ENCODE results near the gene RANBP10. TPM values are rescaled to one million over a fixed set of nuclear protein-coding genes. Genes with fewer than 3 reads are reported as not detected.

Gene RANBP10
- total RNA-seq, 1 experiment from 2014 or later: 15.6 TPM

GRCh38 chr16:67676939-67677338, 129.4 kb downstream of the RANBP10 start:
- Histone ChIP-seq H3K23ac (ENCODE audit: insufficient read length, low read depth, low read length) (no peak overlapping the region), H2BK12ac (ENCODE audit: insufficient read length, low read depth, low read length) (no peak overlapping the region), H3K4me2 (ENCODE audit: insufficient read depth, insufficient read length, low read length) (no peak overlapping the region), H3K27me3 (ENCODE audit: insufficient read depth, low read length) (no peaks in the 10 kb centered on the region), H3K9me3 (ENCODE audit: control insufficient read depth, low read depth, low read length) (no peaks in the 10 kb centered on the region), H3K14ac (ENCODE audit: insufficient read depth, low read length) (no peak overlapping the region), H2BK20ac (ENCODE audit: low read depth, low read length, poor library complexity, severe bottlenecking) (no peak overlapping the region), H2AK5ac (ENCODE audit: insufficient read length, low read length) (no peak overlapping the region), H3K79me1 (ENCODE audit: insufficient read depth, low read depth, low read length, poor library complexity, severe bottlenecking) (no peaks in the 10 kb centered on the region), H3K9ac (ENCODE audit: extremely low read depth, insufficient read length, low read length) (no peak overlapping the region), H2BK15ac (ENCODE audit: low read depth, low read length) (no peak overlapping the region), H2BK120ac (ENCODE audit: low read depth, low read length, poor library complexity, severe bottlenecking) (no peak overlapping the region), H3K27ac (ENCODE audit: insufficient read length, low read depth, low read length) (no peak overlapping the region), H4K91ac (ENCODE audit: insufficient read length, low read depth, low read length) (no peak overlapping the region), H4K5ac (ENCODE audit: insufficient read length, low read depth, low read length) (no peak overlapping the region), H4K8ac (replicated peaks; ENCODE audit: insufficient read length, low read depth, low read length) (no peak overlapping the region), H3T11ph (ENCODE audit: low read length) (no peak overlapping the region), H3K23me2 (ENCODE audit: insufficient read length, low read depth, low read length, poor library complexity, severe bottlenecking) (no peaks in the 10 kb centered on the region), H2BK5ac (ENCODE audit: insufficient read length, low read length) (no peak overlapping the region), H3K4me1 (ENCODE audit: insufficient read depth, low read length) (no peaks in the 10 kb centered on the region), H3K56ac (ENCODE audit: insufficient read length, low read depth, low read length) (no peak overlapping the region), H4K20me1 (ENCODE audit: control insufficient read depth, insufficient read depth, insufficient read length) (peaks cover 3% of the 10 kb centered on the region), H3K18ac (ENCODE audit: insufficient read length, low read depth, low read length) (no peak overlapping the region), H2AFZ (ENCODE audit: low read length) (no peak overlapping the region), H3K4ac (ENCODE audit: low read depth, low read length) (no peak overlapping the region), H3K79me2 (ENCODE audit: insufficient read depth, low read length) (no peaks in the 10 kb centered on the region)
- Mint-ChIP-seq H3K4me3 (no peak overlapping the region), H3K4me1 (0 out of 4 replicates have a peak, but pooled peaks cover 0 to 2% of the 10 kb centered on the region in 2 experiments), H3K9me3 (no peaks in the 10 kb centered on the region), H3K36me3 (ENCODE audit: insufficient read depth in 1 of 3, low read depth in 3 of 3) (peaks cover 0 to 12% (median 4%) of the 10 kb centered on the region in 3 experiments; a peak in 4 of 7 replicates), H3K27me3 (ENCODE audit: low read depth) (no peaks in the 10 kb centered on the region), H3K27ac (no peak overlapping the region)
- DNase-seq: no peak
- no CpG with 5 or more reads among the region's 8 CpGs for WGBS (ENCODE audit: extremely low coverage, insufficient read length, low lambda C conversion rate)
- TF ChIP-seq, protein P1, sequence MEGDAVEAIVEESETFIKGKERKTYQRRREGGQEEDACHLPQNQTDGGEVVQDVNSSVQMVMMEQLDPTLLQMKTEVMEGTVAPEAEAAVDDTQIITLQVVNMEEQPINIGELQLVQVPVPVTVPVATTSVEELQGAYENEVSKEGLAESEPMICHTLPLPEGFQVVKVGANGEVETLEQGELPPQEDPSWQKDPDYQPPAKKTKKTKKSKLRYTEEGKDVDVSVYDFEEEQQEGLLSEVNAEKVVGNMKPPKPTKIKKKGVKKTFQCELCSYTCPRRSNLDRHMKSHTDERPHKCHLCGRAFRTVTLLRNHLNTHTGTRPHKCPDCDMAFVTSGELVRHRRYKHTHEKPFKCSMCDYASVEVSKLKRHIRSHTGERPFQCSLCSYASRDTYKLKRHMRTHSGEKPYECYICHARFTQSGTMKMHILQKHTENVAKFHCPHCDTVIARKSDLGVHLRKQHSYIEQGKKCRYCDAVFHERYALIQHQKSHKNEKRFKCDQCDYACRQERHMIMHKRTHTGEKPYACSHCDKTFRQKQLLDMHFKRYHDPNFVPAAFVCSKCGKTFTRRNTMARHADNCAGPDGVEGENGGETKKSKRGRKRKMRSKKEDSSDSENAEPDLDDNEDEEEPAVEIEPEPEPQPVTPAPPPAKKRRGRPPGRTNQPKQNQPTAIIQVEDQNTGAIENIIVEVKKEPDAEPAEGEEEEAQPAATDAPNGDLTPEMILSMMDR (conservative IDR thresholded peaks at IDR 0.05): no peak
